ENCODE results near the gene ARHGEF28. TPM values are rescaled to one million over a fixed set of nuclear protein-coding genes. Genes with fewer than 3 reads are reported as not detected.
A peak's percentile ranks its signal among the peaks of the same experiment; 100 is the strongest.

The ARHGEF28 gene
- total RNA-seq = 0.63 TPM

- peaks cover 12% of the 10 kb centered on the region for H3K4me1 ChIP-seq (ENCODE audit: insufficient read depth, low read length)
- peaks cover 44% of the 10 kb centered on the region for H3K27me3 ChIP-seq (ENCODE audit: insufficient read depth, low read length)
- no peaks in the 10 kb centered on the region for H3K9me3 ChIP-seq (ENCODE audit: low read depth, low read length)
- H3K4me3 ChIP-seq (ENCODE audit: low read length) = peak within 1 kb of the TSS; percentile 18
Observed at GRCh38 chr5:73625944-73626811, at the start of gene ARHGEF28. ARHGEF28 (plus strand) TSS chr5:73626196; CDS start chr5:73684852, 58,656 bp downstream.

DNA sequence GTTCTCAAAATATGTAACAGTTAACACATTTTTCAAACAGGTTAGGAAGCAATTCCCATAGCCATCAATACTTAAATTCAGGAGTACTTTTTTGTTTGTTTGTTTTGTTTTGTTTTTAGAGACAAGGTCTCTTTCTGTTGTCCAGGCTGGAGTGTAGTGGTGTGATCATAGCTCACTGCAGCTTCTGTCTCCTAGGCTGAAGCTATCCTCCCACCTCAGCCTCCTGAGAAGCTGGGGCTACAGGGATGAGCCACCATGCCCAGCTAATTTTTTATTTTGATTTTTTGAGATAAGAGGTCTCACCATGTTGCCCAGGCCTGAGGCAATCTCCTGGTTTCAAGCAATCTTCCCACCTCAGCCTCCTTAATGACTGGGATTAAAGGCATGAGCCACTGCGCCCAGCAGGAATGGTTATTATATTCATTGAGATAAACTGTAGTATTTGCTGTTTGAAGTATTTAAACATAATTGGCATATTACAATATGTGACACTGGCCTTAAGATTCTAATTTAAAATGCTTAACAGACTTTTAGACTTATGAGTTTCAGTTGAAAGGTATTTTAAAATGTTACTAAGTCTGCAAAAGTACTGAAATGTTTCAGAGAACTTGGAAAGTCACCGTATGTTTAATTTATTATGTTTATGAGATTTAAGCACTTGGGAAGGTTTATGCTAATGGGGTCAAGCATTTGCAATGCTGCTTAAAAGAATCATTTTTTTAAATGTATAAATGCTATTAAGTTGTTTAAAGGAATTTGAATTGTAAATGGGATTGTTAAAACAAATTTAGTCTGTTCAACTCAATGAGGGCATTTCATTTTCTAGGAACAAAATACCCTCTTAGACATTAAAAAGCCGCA, 43.5 kb upstream of the ARHGEF28 start:
- Histone ChIP-seq H3K4me3 (ENCODE audit: low read length) (no peak overlapping the region), H3K27me3 (ENCODE audit: insufficient read depth, low read length) (no peaks in the 10 kb centered on the region), H3K4me1 (ENCODE audit: insufficient read depth, low read length) (no peaks in the 10 kb centered on the region), H3K9me3 (ENCODE audit: low read depth, low read length) (no peaks in the 10 kb centered on the region)

DNA sequence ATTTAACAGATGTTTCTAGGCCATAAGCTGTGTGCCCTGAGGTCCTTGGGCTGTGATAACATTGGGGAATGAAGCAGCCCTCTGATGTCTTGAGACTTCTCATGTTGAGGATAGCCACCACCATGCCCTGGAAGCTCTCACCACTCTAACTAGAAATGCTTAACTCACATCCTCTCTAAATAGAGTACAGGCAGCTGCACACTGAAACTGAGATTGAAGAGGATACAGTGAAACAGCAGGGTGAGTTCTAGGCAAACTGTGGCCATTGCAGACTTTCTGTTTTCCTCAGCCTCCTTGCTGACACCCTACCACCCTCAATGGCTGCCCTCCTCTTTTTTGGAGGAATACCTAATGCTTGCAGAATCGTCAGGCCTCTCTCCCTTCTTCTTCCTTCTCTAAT, 38.1 kb upstream of the ARHGEF28 start:
- Histone ChIP-seq H3K9me3 (ENCODE audit: low read depth, low read length) (no peaks in the 10 kb centered on the region), H3K4me3 (ENCODE audit: low read length) (no peak overlapping the region), H3K27me3 (ENCODE audit: insufficient read depth, low read length) (no peaks in the 10 kb centered on the region), H3K4me1 (ENCODE audit: insufficient read depth, low read length) (no peaks in the 10 kb centered on the region)

DNA sequence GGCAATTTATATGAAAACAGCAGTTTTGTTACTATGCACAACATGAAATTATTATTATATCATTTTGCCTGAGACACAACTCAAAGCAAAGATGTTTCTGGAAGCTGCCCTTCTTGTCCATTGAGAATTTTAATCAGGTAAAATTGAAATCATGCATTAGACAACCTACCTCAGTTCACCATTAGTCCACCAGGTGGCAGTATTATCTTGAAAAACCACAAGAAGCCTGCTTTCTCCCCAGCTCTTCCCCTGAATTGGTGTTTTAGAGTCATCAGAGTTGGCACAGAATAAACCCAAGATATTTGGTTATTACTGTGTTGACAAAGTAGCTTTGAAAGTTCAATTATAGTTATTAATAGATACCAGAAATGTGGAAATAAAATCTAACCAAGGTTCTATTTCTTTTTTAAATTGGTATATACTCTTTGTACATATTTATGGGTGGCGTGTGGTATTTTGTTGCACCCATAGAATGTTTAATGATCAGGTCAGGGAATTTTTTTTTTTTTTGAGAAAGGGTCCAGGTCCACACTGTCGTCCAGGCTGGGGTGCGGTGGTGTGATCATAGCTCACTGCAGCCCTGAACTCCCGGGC, 34.8 kb upstream of the ARHGEF28 start:
- H3K27me3 ChIP-seq (ENCODE audit: insufficient read depth, low read length) = no peaks in the 10 kb centered on the region
- no peaks in the 10 kb centered on the region for H3K4me1 ChIP-seq (ENCODE audit: insufficient read depth, low read length)
- H3K9me3 ChIP-seq (ENCODE audit: low read depth, low read length) = no peaks in the 10 kb centered on the region
- H3K4me3 ChIP-seq (ENCODE audit: low read length) = no peak overlapping the region

DNA sequence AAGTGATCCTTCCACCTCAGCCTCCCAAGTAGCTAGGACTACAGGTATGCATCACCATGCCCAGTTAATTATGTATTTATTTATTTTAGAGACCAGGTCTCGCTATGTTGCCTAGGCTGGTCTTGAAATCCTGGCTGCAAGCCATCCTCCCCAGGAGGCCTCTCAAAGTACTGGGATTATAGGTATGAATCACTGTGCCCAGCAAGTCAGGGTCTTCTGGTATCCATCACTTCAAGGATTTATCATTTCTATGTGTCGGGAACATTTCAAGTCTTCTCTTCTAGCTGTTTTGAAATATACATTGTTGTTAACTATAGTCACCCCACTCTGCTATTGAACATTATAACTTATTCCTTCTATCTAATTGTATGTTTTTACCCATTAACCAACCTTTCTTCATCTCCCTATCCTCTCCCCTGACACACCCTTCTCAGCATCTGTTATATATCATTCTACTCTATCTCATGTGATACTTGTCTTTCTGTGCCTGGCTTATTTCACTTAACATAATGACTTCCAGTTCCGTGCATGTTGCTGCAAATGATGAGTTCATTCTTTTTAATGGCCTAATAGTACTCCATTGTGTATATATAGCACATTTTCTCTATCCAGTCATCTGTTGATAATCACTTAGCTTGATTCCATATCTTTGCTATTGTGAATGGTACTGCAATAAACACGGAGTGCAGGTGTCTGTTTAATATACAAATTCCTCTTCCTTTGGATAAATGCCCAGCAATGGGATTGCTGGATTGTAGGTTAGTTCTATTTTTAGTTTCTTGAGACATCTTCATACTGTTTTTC, 34.1 kb upstream of the ARHGEF28 start:
- H3K9me3 ChIP-seq (ENCODE audit: low read depth, low read length) = no peaks in the 10 kb centered on the region
- H3K4me1 ChIP-seq (ENCODE audit: insufficient read depth, low read length) = no peaks in the 10 kb centered on the region
- H3K27me3 ChIP-seq (ENCODE audit: insufficient read depth, low read length) = no peaks in the 10 kb centered on the region
- H3K4me3 ChIP-seq (ENCODE audit: low read length) = no peak overlapping the region

GRCh38 chr5:73592551-73592950, 33.4 kb upstream of the ARHGEF28 start:
- Histone ChIP-seq H3K9me3 (ENCODE audit: low read depth, low read length) (no peaks in the 10 kb centered on the region), H3K4me3 (ENCODE audit: low read length) (no peak overlapping the region), H3K4me1 (ENCODE audit: insufficient read depth, low read length) (no peaks in the 10 kb centered on the region), H3K27me3 (ENCODE audit: insufficient read depth, low read length) (no peaks in the 10 kb centered on the region)

DNA sequence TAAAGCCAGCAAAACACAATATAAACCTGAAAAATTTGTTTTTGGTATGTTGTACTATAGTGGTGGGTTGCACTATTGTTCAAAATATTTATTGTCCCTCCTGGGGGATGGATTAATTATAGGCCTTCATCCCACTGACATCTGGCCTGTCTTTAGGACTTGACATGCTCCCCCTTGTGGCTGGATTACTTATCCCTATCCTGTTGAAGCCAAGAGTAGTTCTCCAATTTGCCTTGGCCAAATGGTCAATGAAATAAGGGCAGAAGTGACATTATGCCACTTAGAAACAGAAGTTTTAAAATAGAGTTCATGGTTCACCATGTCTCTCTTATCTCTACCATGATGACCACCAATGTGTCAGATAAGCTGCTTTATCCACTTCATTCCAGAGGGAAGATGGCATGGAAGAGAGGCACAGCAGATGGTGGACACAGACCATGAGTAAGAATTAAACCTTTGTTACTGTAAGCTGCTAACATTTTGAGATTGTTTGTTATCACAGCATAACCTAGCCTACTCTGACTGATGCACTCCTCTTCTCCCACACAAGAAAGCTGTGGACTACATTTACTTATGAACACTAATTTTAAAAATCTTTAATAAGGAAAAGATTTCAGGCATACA, 29.2 kb upstream of the ARHGEF28 start:
- Histone ChIP-seq H3K4me1 (ENCODE audit: insufficient read depth, low read length) (no peaks in the 10 kb centered on the region), H3K27me3 (ENCODE audit: insufficient read depth, low read length) (no peaks in the 10 kb centered on the region), H3K9me3 (ENCODE audit: low read depth, low read length) (peaks cover 7% of the 10 kb centered on the region), H3K4me3 (ENCODE audit: low read length) (no peak overlapping the region)

GRCh38 chr5:73599380-73599779, 26.6 kb upstream of the ARHGEF28 start:
- Histone ChIP-seq H3K4me1 (ENCODE audit: insufficient read depth, low read length) (no peaks in the 10 kb centered on the region), H3K27me3 (ENCODE audit: insufficient read depth, low read length) (no peaks in the 10 kb centered on the region), H3K9me3 (ENCODE audit: low read depth, low read length) (peaks cover 13% of the 10 kb centered on the region), H3K4me3 (ENCODE audit: low read length) (no peak overlapping the region)

DNA sequence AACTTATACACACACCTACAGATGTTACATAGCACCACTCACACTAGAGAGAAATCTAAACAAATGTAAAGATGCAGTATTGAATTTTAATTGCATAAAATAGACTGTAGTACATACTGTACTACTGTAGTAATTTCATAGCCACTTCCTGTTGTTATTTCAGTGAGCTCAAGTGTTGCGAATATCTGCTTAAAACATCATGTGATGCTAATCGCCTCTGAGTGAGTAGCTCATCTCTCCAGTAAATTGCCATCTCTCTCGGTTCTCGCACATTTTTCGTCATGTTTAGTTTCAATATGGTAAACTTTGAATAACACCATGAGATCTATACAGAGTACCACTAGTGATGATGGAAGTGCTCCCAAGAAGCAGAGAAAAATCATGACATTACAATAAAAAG, 22.0 kb upstream of the ARHGEF28 start:
- Histone ChIP-seq H3K4me3 (ENCODE audit: low read length) (no peak overlapping the region), H3K27me3 (ENCODE audit: insufficient read depth, low read length) (no peaks in the 10 kb centered on the region), H3K4me1 (ENCODE audit: insufficient read depth, low read length) (no peaks in the 10 kb centered on the region), H3K9me3 (ENCODE audit: low read depth, low read length) (peaks cover 13% of the 10 kb centered on the region)

DNA sequence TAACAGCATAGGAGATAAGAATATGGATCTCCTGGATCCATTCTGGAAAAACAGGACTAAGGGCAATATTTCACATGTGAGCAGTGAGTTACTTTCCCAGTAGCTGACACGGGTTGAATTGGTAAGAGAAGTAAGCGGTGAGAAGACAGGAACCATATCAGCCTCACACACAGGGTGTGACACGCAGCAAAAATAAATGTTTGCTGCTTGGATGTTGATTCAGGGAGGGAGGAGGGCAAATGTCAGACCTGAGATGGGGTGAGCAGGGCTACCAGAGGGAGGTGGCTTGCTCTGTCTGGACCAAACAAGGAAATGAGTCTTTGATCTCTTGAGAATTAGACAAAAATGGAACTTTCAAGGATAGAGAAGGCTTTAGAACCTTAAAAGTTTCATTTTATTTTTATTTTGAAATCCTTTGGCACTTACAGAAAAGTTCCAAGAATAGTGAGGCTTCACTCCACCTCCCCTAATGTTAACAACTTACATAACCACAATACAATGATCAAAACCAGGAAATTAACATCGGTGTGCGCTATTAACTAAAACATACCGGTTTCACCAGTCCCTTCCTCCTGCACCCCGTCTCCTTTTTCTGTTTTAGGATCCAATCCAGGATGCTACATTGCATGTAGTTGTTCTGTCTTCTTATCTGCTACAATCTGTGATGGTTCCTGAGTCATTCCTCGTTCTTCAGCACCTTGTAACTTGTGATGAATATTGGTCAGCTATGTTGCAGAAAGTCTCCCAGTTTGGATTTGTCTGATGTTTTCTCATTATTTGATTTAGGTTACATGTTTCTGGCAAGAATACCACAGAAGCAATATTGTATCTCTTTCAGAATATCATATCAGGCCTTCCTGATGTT, 20.5 kb upstream of the ARHGEF28 start:
- Histone ChIP-seq H3K4me1 (ENCODE audit: insufficient read depth, low read length) (no peaks in the 10 kb centered on the region), H3K27me3 (ENCODE audit: insufficient read depth, low read length) (no peaks in the 10 kb centered on the region), H3K9me3 (ENCODE audit: low read depth, low read length) (peaks cover 13% of the 10 kb centered on the region), H3K4me3 (ENCODE audit: low read length) (no peak overlapping the region)

GRCh38 chr5:73606206-73606753, 19.7 kb upstream of the ARHGEF28 start:
- Histone ChIP-seq H3K4me1 (ENCODE audit: insufficient read depth, low read length) (no peaks in the 10 kb centered on the region), H3K4me3 (ENCODE audit: low read length) (no peak overlapping the region), H3K27me3 (ENCODE audit: insufficient read depth, low read length) (no peaks in the 10 kb centered on the region), H3K9me3 (ENCODE audit: low read depth, low read length) (peaks cover 11% of the 10 kb centered on the region)

- no peaks in the 10 kb centered on the region for H3K4me1 ChIP-seq (ENCODE audit: insufficient read depth, low read length)
- H3K27me3 ChIP-seq (ENCODE audit: insufficient read depth, low read length) = no peaks in the 10 kb centered on the region
- no peak overlapping the region for H3K4me3 ChIP-seq (ENCODE audit: low read length)
- H3K9me3 ChIP-seq (ENCODE audit: low read depth, low read length) = peaks cover 2% of the 10 kb centered on the region
Observed at GRCh38 chr5:73607228-73607627, 18.8 kb upstream of the ARHGEF28 start.

DNA sequence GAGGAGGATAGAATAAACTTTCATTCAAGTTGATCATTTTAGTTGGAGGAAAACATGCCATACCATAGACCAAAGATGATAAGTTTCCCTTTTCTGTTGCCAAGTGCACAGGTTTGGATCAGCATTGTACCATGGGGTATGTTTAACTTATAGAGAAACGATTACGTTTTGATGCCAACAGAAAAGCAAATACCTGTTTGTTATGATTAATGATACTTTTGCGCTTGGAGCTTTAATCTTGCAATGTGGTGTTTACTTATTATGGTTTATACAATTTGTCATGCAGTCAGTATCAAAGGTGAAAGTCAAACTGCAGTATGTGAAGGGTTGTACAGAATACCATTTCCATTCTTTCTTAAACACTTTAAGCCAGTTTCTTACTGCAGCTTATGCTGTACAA, 13.2 kb upstream of the ARHGEF28 start:
- H3K4me1 ChIP-seq (ENCODE audit: insufficient read depth, low read length) = no peaks in the 10 kb centered on the region

More for the DNA sequence above, 13.2 kb upstream of the ARHGEF28 start:
- no peaks in the 10 kb centered on the region for H3K9me3 ChIP-seq (ENCODE audit: low read depth, low read length)
- H3K27me3 ChIP-seq (ENCODE audit: insufficient read depth, low read length) = no peaks in the 10 kb centered on the region
- H3K4me3 ChIP-seq (ENCODE audit: low read length) = no peak overlapping the region
